Measurements from ENCODE around the gene RUFY4.
"Not testable (repeated sequence)": the region's sequence is repeated elsewhere in the genome, so short reads cannot be mapped to it uniquely, and the experiment has no call there.

RUFY4 gene

GRCh38 chr2:218079943-218080913 is 11.2 kb downstream of the RUFY4 start:
- Mint-ChIP-seq H3K4me1 (no peaks in the 10 kb centered on the region), H3K27ac (no peak overlapping the region), H3K4me3 (no peak overlapping the region), H3K27me3 (peaks cover under 1% of the 10 kb centered on the region), H3K9me3 (no peaks in the 10 kb centered on the region), H3K36me3 (ENCODE audit: low read depth) (no peaks in the 10 kb centered on the region)
- ATAC-seq (no peak), DNase-seq (no peak)

GRCh38 chr2:218081063-218081462 is 12.0 kb downstream of the RUFY4 start:
- H3K4me3 Mint-ChIP-seq: no peak overlapping the region
- H3K27me3 Mint-ChIP-seq: peaks cover 2% of the 10 kb centered on the region
- H3K27ac Mint-ChIP-seq: no peak overlapping the region
- peaks cover 4% of the 10 kb centered on the region for H3K9me3 Mint-ChIP-seq
- ATAC-seq (no peak), DNase-seq (no peak)
- H3K4me1 Mint-ChIP-seq: no peaks in the 10 kb centered on the region
- no peaks in the 10 kb centered on the region for H3K36me3 Mint-ChIP-seq (ENCODE audit: low read depth)

GRCh38 chr2:218081695-218082094 is 12.6 kb downstream of the RUFY4 start:
- peaks cover 5% of the 10 kb centered on the region for H3K27me3 Mint-ChIP-seq
- no peak for ATAC-seq
- H3K4me3 Mint-ChIP-seq: no peak overlapping the region
- H3K9me3 Mint-ChIP-seq: peaks cover 10% of the 10 kb centered on the region
- DNase-seq: no peak
- no peak overlapping the region for H3K27ac Mint-ChIP-seq
- H3K4me1 Mint-ChIP-seq: no peaks in the 10 kb centered on the region
- H3K36me3 Mint-ChIP-seq (ENCODE audit: low read depth): no peaks in the 10 kb centered on the region

GRCh38 chr2:218082586-218083351 is 13.7 kb downstream of the RUFY4 start:
- Mint-ChIP-seq H3K27ac (no peak overlapping the region), H3K36me3 (ENCODE audit: low read depth) (no peaks in the 10 kb centered on the region), H3K4me3 (no peak overlapping the region), H3K9me3 (peaks cover 11% of the 10 kb centered on the region), H3K4me1 (no peaks in the 10 kb centered on the region), H3K27me3 (peaks cover 6% of the 10 kb centered on the region)
- ATAC-seq: no peak
- no peak for DNase-seq

GRCh38 chr2:218083352-218083676 is 14.3 kb downstream of the RUFY4 start:
- Mint-ChIP-seq H3K4me3 (no peak overlapping the region), H3K9me3 (peaks cover 11% of the 10 kb centered on the region)

GRCh38 chr2:218086478-218086877 is 17.4 kb downstream of the RUFY4 start:
- DNase-seq: no peak
- Mint-ChIP-seq H3K27me3 (peaks cover 16% of the 10 kb centered on the region), H3K27ac (no peak overlapping the region), H3K9me3 (peaks cover 11% of the 10 kb centered on the region), H3K36me3 (ENCODE audit: low read depth) (no peaks in the 10 kb centered on the region), H3K4me3 (no peak overlapping the region), H3K4me1 (no peaks in the 10 kb centered on the region)
- ATAC-seq: no peak

More at GRCh38 chr2:218083352-218083676, 14.3 kb downstream of the RUFY4 start:
- ATAC-seq: no peak
- no peak for DNase-seq
- H3K27me3 Mint-ChIP-seq: peaks cover 6% of the 10 kb centered on the region
- H3K4me1 Mint-ChIP-seq: no peaks in the 10 kb centered on the region
- no peaks in the 10 kb centered on the region for H3K36me3 Mint-ChIP-seq (ENCODE audit: low read depth)
- H3K27ac Mint-ChIP-seq: no peak overlapping the region

- no peak overlapping the region for H3K27ac Mint-ChIP-seq
- H3K4me1 Mint-ChIP-seq: no peaks in the 10 kb centered on the region
- H3K4me3 Mint-ChIP-seq: no peak overlapping the region
- no peak for DNase-seq
- ATAC-seq: no peak
- H3K27me3 Mint-ChIP-seq: peaks cover 16% of the 10 kb centered on the region
- H3K9me3 Mint-ChIP-seq: peaks cover 11% of the 10 kb centered on the region
- no peaks in the 10 kb centered on the region for H3K36me3 Mint-ChIP-seq (ENCODE audit: low read depth)
Measured at GRCh38 chr2:218089259-218089658, 20.2 kb downstream of the RUFY4 start.

- H3K36me3 Mint-ChIP-seq (ENCODE audit: low read depth): no peaks in the 10 kb centered on the region
- no peak for ATAC-seq
- DNase-seq: no peak
- no peak overlapping the region for H3K4me3 Mint-ChIP-seq
- peaks cover 10% of the 10 kb centered on the region for H3K27me3 Mint-ChIP-seq
- no peak overlapping the region for H3K27ac Mint-ChIP-seq
- no peaks in the 10 kb centered on the region for H3K9me3 Mint-ChIP-seq
- H3K4me1 Mint-ChIP-seq: no peaks in the 10 kb centered on the region
Measured at GRCh38 chr2:218091746-218092145, 22.7 kb downstream of the RUFY4 start.

- H3K9me3 Mint-ChIP-seq: no peaks in the 10 kb centered on the region
- no peak for DNase-seq
- H3K4me3 Mint-ChIP-seq: no peak overlapping the region
- H3K27ac Mint-ChIP-seq: no peak overlapping the region
- no peaks in the 10 kb centered on the region for H3K4me1 Mint-ChIP-seq
- H3K36me3 Mint-ChIP-seq (ENCODE audit: low read depth): no peaks in the 10 kb centered on the region
- H3K27me3 Mint-ChIP-seq: peaks cover 13% of the 10 kb centered on the region
- ATAC-seq: no peak
Measured at GRCh38 chr2:218093879-218094278, 24.8 kb downstream of the RUFY4 start.

- no peaks in the 10 kb centered on the region for H3K9me3 Mint-ChIP-seq
- ATAC-seq: no peak
- H3K4me3 Mint-ChIP-seq: no peak overlapping the region
- no peaks in the 10 kb centered on the region for H3K36me3 Mint-ChIP-seq (ENCODE audit: low read depth)
- H3K4me1 Mint-ChIP-seq: no peaks in the 10 kb centered on the region
- H3K27me3 Mint-ChIP-seq: peaks cover 9% of the 10 kb centered on the region
- H3K27ac Mint-ChIP-seq: no peak overlapping the region
- DNase-seq: no peak
Measured at GRCh38 chr2:218095853-218096252, 26.8 kb downstream of the RUFY4 start.

- no peaks in the 10 kb centered on the region for H3K4me1 Mint-ChIP-seq
- no peaks in the 10 kb centered on the region for H3K9me3 Mint-ChIP-seq
- H3K4me3 Mint-ChIP-seq: no peak overlapping the region
- no peak overlapping the region for H3K27ac Mint-ChIP-seq
- H3K36me3 Mint-ChIP-seq (ENCODE audit: low read depth): no peaks in the 10 kb centered on the region
- peaks cover 15% of the 10 kb centered on the region for H3K27me3 Mint-ChIP-seq
- no peak for DNase-seq
- no peak for ATAC-seq
Measured at GRCh38 chr2:218097975-218098374, 28.9 kb downstream of the RUFY4 start.

- H3K4me3 Mint-ChIP-seq; DNase-seq; ATAC-seq; H3K36me3 Mint-ChIP-seq (ENCODE audit: low read depth); H3K4me1 Mint-ChIP-seq; H3K27ac Mint-ChIP-seq: not testable (repeated sequence)
- peaks cover 15% of the 10 kb centered on the region for H3K9me3 Mint-ChIP-seq
- peaks cover 25% of the 10 kb centered on the region for H3K27me3 Mint-ChIP-seq
Measured at GRCh38 chr2:218108834-218109233, 39.8 kb downstream of the RUFY4 start.

- H3K27ac Mint-ChIP-seq; H3K36me3 Mint-ChIP-seq (ENCODE audit: low read depth); H3K4me3 Mint-ChIP-seq; ATAC-seq; DNase-seq; H3K4me1 Mint-ChIP-seq: not testable (repeated sequence)
- peaks cover 16% of the 10 kb centered on the region for H3K27me3 Mint-ChIP-seq
- H3K9me3 Mint-ChIP-seq: peaks cover 15% of the 10 kb centered on the region
Measured at GRCh38 chr2:218121789-218122188, 52.7 kb downstream of the RUFY4 start.

GRCh38 chr2:218122286-218122685 is 53.2 kb downstream of the RUFY4 start:
- not testable (repeated sequence) for H3K4me3 Mint-ChIP-seq; H3K4me1 Mint-ChIP-seq; H3K27ac Mint-ChIP-seq; H3K36me3 Mint-ChIP-seq (ENCODE audit: low read depth); DNase-seq; ATAC-seq
- peaks cover 16% of the 10 kb centered on the region for H3K27me3 Mint-ChIP-seq
- peaks cover 12% of the 10 kb centered on the region for H3K9me3 Mint-ChIP-seq

- H3K9me3 Mint-ChIP-seq: peaks cover 6% of the 10 kb centered on the region
- no peak overlapping the region for H3K4me3 Mint-ChIP-seq
- H3K27me3 Mint-ChIP-seq: peaks cover 16% of the 10 kb centered on the region
- no peak overlapping the region for H3K27ac Mint-ChIP-seq
- ATAC-seq (no peak), DNase-seq (no peak)
- H3K36me3 Mint-ChIP-seq (ENCODE audit: low read depth): no peaks in the 10 kb centered on the region
- H3K4me1 Mint-ChIP-seq: peaks cover 4% of the 10 kb centered on the region
Measured at GRCh38 chr2:218123986-218124385, 54.9 kb downstream of the RUFY4 start.
